Skin of body (tissue), 2 donors: ENCODE results near the gene MXI1. TPM values are rescaled to one million over a fixed set of nuclear protein-coding genes. Genes with fewer than 3 reads are reported as not detected.
"Not testable (repeated sequence)": the region's sequence is repeated elsewhere in the genome, so short reads cannot be mapped to it uniquely, and the experiment has no call there.

Source experiments
- DNase-seq: peaks from one replicate; lab custom pipeline; 2025; lab: John Stamatoyannopoulos, UW
- total RNA-seq: library from RNA; depleted of rRNA; stranded (reverse); fragments of >200 nt; gene quantifications from one replicate; pipeline ENCODE4 v1.2.3, GENCODE V29; 2014

Gene MXI1
- total RNA-seq, 1 donor from 2014 or later = 44.5 TPM

- DNase-seq = no peak
Measured at GRCh38 chr10:110181451-110181850, 26.0 kb upstream of the MXI1 start.

GRCh38 chr10:110181911-110182310, 25.5 kb upstream of the MXI1 start:
- no peak for DNase-seq

GRCh38 chr10:110184398-110184797, 23.0 kb upstream of the MXI1 start:
- DNase-seq = no peak

- not testable (repeated sequence) for DNase-seq
Measured at GRCh38 chr10:110185646-110186182, 21.7 kb upstream of the MXI1 start.

GRCh38 chr10:110190170-110190569, 17.2 kb upstream of the MXI1 start:
- DNase-seq = no peak

- DNase-seq = no peak
Measured at GRCh38 chr10:110192552-110192951, 14.9 kb upstream of the MXI1 start.

- DNase-seq = no peak
Measured at GRCh38 chr10:110200503-110200902, 6.9 kb upstream of the MXI1 start.

GRCh38 chr10:110201046-110201445, 6.4 kb upstream of the MXI1 start:
- DNase-seq = not testable (repeated sequence)

- DNase-seq = no peak
Measured at GRCh38 chr10:110203500-110204455, 3.6 kb upstream of the MXI1 start.

GRCh38 chr10:110205051-110205675, 2.2 kb upstream of the MXI1 start:
- DNase-seq = no peak

GRCh38 chr10:110207805-110208613, 604 bp downstream of the MXI1 start:
- DNase-seq = peak; percentile 45

GRCh38 chr10:110208614-110209453, 1.4 kb downstream of the MXI1 start:
- peak; percentile 60 for DNase-seq

- peak; percentile 60 for DNase-seq
Measured at GRCh38 chr10:110209454-110209925, 2.1 kb downstream of the MXI1 start.

GRCh38 chr10:110209926-110210673, 2.7 kb downstream of the MXI1 start:
- no peak for DNase-seq

- peak; percentile 99 for DNase-seq
Measured at GRCh38 chr10:110210674-110211464, 3.5 kb downstream of the MXI1 start.

GRCh38 chr10:110211465-110211843, 4.0 kb downstream of the MXI1 start:
- no peak for DNase-seq

- DNase-seq = no peak
Measured at GRCh38 chr10:110212119-110213006, 5.0 kb downstream of the MXI1 start.

GRCh38 chr10:110214371-110214826, 7.0 kb downstream of the MXI1 start:
- DNase-seq = no peak
